ENCODE results near the gene SLC6A9. TPM values are rescaled to one million over a fixed set of nuclear protein-coding genes. Genes with fewer than 3 reads are reported as not detected.

Gene SLC6A9
- total and polyA plus RNA-seq, 2 of the 8 experiments (the other 6 are each of a cell fraction or from before 2014, with no cell fraction given) = 20.2 to 24.2 TPM

- no peak for TF ChIP-seq TAF7 (optimal IDR thresholded peaks at IDR 0.05; ENCODE audit: borderline replicate concordance, low read depth, low read length)
- TF ChIP-seq EGR1 (IDR thresholded peaks at IDR 0.05; ENCODE audit: borderline replicate concordance, low read depth, low read length) = no peak
- TF ChIP-seq CEBPB (IDR thresholded peaks at IDR 0.05; ENCODE audit: low read depth, low read length) = no peak
- no peak for TF ChIP-seq SP4 (IDR thresholded peaks at IDR 0.05; ENCODE audit: low read length)
- no peak for TF ChIP-seq JUND (IDR thresholded peaks at IDR 0.05; ENCODE audit: low read length)
- Histone ChIP-seq H2BK5ac (ENCODE audit: low read depth, low read length) (no peak overlapping the region), H2BK15ac (ENCODE audit: low read length) (no peak overlapping the region), H2BK120ac (replicated peaks; ENCODE audit: low read depth, low read length) (no peak overlapping the region), H3K4me2 (ENCODE audit: insufficient read depth in 1 of 2, low read depth in 2 of 2, low read length in 2 of 2) (no peak overlapping the region), H3K36me3 (ENCODE audit: control insufficient read depth in 2 of 4, insufficient read depth in 4 of 4, low read length in 3 of 4) (peaks cover 0 to 18% (median 6%) of the 10 kb centered on the region in 4 experiments; a peak in 3 of 8 replicates), H2AFZ (ENCODE audit: low read length) (no peak overlapping the region), H4K91ac (replicated peaks; ENCODE audit: insufficient read length, low read length) (no peak overlapping the region), H2AK5ac (ENCODE audit: low read depth, low read length) (no peak overlapping the region), H2BK12ac (ENCODE audit: low read depth, low read length) (no peak overlapping the region), H3K4me3 (ENCODE audit: extremely low read depth in 1 of 4, insufficient read depth in 2 of 4, low read depth in 3 of 4, low read length in 4 of 4) (no peak overlapping the region), H3K56ac (replicated peaks; ENCODE audit: insufficient read length, low read depth, low read length) (no peak overlapping the region), H3K79me1 (ENCODE audit: low read depth, low read length) (peaks cover 8% of the 10 kb centered on the region), H3K79me2 (ENCODE audit: control insufficient read depth in 1 of 2, insufficient read depth in 2 of 2, low read length in 2 of 2) (no peaks in the 10 kb centered on the region), H4K5ac (ENCODE audit: insufficient read length, low read depth, low read length) (no peak overlapping the region), H4K8ac (ENCODE audit: extremely low read depth, insufficient read depth, low read length) (no peak overlapping the region), H3K18ac (ENCODE audit: extremely low read depth, low read length) (no peak overlapping the region), H4K20me1 (replicated peaks in 1 of 2; ENCODE audit: control insufficient read depth in 1 of 2, insufficient read depth in 2 of 2, low read length in 2 of 2) (peaks cover 0 to 17% of the 10 kb centered on the region in 2 experiments), H3K14ac (ENCODE audit: insufficient read length) (no peak overlapping the region), H3K4me1 (replicated peaks in 1 of 4; ENCODE audit: control insufficient read depth in 3 of 4, insufficient read depth in 4 of 4, low read length in 3 of 4) (peaks cover 0 to 5% (median 2%) of the 10 kb centered on the region in 4 experiments; a peak in 3 of 7 replicates), H3K23me2 (ENCODE audit: low read depth, low read length) (peaks cover 6% of the 10 kb centered on the region; the same call in 1 of the 2 replicates), H3K27ac (ENCODE audit: low read depth, low read length) (no peak overlapping the region), H2BK20ac (ENCODE audit: low read length) (no peak overlapping the region), H3K23ac (ENCODE audit: insufficient read length) (no peak overlapping the region), H3K4ac (replicated peaks; ENCODE audit: insufficient read length, low read depth, low read length) (no peak overlapping the region), H3K9me3 (ENCODE audit: insufficient read depth in 2 of 2, low read depth in 1 of 2, low read length in 1 of 2) (no peaks in the 10 kb centered on the region), H3K9ac (replicated peaks in 1 of 4; ENCODE audit: extremely low read depth in 1 of 4, low read depth in 3 of 4, low read length in 3 of 4) (no peak overlapping the region), H3K27me3 (replicated peaks in 1 of 4; ENCODE audit: control insufficient read depth in 3 of 4, extremely low read depth in 1 of 4, insufficient read depth in 3 of 4, low read length in 3 of 4) (no peaks in the 10 kb centered on the region)
- ChIA-PET CTCF (ENCODE audit: partially characterized antibody) (interaction anchor here (0.9 to 21.8 kb wide), 9 partner anchors 10 to 274 kb away, joined by 3 to 478 read pairs (median 5); partner anchors contain the start of gene ATP6V0B), POLR2A (ENCODE audit: partially characterized antibody) (interaction anchor here (0.7 to 13.6 kb wide), 6 partner anchors 9 to 77 kb away, joined by 3 to 189 read pairs (median 4); partner anchors contain the start of genes ATP6V0B, B4GALT2, DPH2 and IPO13)
- no peak for FAIRE-seq
- no peak for DNase-seq (ENCODE audit: low read depth in 1 of 2, low spot score in 2 of 2)
- 84% methylated on average over 6 of the region's 6 CpGs; no CpG with 5 or more reads in 1 of the 2 experiments for WGBS, 2 experiments (ENCODE audit: extremely low coverage in 1 of 2, insufficient coverage in 1 of 2, insufficient read length in 1 of 2, insufficient replicate concordance in 2 of 2, low coverage in 1 of 2, low lambda C conversion rate in 2 of 2, missing lambda C conversion rate in 1 of 2)
Measured at GRCh38 chr1:43986712-43987111, 44.5 kb downstream of the SLC6A9 start.

Measured in H1 (cell line).